UCSD-AML1 (cell line): Measurements from ENCODE around the gene ABHD12.

ENCODE experiments used
- DNase-seq: peaks from one replicate; lab custom pipeline; 2025; ENCODE audit not compliant: unreplicated experiment; lab: John Stamatoyannopoulos, UW

ABHD12 gene

DNA sequence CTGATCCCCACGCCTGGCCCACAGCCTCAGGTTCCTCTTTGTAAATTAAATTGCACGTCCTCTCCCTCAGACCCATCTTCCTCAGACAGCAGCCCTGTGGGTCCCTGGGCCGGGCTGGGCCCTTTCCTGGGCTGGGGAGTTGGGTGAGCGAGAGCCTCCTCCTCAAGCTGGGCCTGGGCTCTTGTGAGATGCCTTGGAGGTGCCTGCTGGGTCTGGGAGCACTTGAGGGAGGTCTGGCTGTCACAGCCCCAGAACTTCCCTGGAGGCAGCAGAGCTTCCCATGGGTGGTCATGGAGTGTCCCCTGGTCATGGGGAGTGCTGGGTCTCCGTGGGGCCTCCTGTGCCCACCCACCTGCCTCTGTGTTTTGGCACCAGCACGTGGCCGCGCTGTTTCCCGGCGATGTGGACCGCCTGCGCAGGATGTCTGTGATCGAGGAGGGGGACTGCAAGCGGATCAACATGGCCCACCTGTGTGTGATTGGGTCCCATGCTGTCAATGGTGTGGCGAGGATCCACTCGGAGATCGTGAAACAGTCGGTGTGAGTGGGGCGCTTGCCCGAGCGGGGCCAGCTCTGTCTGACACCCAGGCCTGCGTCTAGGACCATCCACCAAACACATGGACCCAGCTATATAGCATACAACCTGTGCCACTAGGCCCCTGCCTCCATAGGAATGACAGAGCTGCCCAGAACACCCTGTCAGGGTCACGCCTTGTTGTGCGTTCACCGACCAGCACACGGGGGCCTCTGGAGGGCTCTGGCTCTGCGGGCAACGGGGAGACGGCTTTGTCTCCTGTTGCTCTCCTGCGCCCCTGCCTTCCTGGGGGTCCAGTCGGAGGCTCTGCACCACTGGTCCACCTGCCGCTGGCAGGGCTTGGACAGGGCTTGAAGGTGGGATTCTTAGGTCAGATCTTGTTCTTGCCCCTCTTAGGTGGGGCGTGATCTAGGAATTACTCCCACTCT lies 109.8 kb downstream of the ABHD12 start:
- DNase-seq: no peak

DNA sequence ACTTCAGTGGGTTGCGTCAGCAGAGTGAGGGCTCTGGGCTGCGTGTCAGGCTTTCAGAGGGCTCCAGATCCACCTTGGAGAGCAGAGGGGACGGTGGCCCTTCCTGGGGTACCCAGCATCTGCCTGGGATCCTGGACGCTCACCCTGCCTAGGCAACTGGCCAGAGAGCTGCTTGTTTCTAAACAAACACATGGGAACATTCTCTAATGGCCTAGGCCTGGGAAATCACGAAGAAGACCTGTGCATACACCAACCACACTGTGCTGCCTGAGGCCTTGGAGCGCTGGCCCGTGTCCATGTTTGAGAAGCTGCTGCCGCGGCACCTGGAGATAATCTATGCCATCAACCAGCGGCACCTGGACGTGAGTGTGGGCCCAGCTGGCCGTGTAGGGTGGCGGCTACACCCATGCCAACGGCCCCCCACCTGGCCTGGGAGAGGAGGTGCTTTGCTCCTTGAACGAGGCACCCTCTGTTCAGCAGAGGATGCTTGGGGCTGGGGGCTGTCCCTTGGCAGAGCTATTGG lies 110.5 kb downstream of the ABHD12 start:
- DNase-seq: no peak

DNA sequence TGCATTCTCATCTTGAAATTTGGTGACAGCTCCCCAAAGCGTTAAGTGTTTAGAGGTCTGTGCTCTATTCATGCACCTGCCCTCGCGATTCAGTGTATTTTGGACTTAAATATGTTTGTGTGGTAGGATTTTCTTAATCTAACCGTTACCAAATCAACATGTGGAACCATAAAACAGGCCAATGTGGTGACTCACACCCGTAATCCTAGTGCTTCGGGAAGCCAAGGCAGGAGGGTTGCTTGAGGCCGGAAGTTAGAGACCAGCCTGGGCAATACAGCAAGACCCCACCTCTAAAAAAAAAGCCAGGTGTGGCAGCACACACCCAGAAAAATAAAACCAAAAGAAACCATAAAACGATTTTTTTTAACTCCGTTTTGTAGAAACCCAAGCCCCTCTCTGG lies 111.2 kb downstream of the ABHD12 start:
- DNase-seq: no peak

DNA sequence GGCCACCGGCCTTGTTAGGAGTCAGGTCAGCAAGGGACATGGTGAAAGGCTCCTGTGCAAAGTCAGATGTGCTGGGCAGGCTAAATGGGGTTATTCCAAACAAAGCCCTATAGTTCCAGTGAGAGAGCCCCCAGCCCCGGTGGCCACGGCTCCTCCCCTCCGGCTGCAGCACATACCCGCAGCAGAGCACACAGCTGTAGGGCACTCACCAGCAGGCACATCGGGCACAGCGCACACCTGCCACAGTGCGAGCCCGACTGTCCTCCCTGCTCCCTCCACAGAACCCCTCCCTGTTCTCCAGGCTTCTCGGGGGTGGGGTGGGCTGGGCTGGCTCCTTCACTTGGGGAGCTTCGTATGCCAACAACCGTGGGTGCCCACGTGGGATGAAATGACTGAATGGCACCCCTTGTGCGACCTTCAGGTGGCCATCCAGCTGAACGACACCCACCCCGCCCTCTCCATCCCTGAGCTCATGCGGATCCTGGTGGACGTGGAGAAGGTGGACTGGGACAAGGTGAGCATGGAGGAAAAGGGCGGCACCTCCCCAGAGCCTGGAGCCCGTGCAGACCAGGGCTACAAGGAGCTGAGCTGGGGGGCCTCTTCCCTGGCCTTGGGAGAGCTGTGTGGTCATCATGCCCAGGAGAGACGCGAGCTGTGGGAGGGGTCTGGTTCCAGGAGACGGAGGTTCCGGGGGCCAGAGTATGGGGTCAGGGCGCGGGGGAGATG lies 111.8 kb downstream of the ABHD12 start:
- DNase-seq: no peak

DNA sequence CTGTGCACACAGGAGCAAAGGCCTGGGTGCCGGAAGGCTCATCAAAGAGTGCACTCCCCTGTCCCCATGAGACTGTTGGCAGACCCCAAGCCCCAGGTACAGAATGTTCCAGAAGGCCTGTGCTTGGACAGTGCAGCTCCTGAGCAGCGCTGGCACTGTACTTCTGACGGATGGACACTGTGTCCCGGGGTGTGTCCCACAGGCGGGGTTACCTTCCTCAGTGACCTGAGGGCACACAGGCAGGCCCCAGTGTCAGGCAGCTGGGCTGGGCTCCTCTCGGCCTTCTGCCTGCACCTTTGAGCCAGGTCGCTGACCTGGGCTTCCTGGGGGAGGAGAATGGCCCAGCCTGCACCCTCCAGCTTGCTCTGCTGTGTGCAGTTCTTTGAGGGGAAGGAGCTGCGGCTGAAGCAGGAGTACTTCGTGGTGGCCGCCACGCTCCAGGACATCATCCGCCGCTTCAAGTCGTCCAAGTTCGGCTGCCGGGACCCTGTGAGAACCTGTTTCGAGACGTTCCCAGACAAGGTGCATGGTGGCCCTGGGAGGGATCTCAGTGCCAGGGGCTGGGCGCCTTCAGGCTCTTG lies 112.6 kb downstream of the ABHD12 start:
- DNase-seq: no peak

DNA sequence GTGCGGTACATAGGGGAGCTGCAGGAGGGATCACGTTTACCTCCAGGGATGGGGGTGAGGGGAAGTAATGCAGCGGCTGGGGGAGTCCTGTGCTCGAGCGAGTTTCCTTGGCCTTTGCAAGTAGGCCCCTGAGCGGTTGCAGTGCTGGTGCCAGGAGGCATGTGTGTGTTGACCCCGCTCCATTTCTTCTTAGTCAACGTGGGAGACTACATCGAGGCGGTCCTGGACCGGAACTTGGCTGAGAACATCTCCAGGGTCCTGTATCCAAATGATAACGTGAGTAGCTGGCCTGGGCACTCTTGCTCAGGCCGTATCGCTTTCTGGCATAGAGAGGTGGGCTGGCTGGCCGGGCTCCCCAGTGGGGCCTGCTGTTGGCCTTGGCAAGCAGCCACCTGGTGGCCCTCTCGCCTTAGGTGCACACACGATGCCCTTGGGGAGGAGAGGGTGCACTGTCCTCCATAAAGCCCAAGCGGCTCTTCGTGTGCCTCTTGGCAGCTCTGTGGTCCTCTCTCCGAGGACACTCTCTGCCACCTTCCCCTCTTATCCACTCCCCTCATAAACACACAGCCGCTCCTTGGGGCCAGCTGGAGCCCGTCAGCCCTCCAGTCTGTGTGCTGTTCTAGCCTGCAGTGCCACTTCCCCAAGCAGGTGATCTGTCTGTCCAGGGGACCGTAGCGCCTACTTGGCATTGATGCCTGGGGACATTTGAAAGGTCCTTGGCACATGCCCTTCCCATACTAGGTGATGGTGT lies 113.4 kb downstream of the ABHD12 start:
- DNase-seq: no peak

DNA sequence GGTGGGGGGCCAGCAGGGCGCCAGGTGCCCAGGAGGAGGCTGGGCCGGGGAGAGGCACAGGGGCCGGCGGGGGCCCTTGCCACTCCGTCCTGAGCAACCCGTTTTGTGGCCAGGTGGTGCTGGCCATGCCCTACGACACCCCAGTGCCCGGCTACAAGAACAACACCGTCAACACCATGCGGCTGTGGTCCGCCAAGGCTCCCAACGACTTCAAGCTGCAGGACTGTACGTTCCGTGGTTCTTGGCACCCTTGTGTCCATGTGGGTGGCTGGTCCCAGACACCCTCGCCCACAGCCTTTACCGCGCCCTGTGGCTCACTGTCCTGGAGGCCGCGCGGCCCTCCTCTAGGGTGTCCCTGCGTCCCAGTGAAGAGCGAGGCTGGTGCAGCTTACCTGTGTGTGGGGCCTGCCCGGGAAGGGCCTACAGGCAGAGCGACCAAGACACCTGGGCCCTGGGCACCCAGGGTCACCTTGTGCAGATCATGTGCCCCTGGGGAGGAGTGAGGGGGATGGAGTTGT lies 114.0 kb downstream of the ABHD12 start:
- DNase-seq: no peak

DNA sequence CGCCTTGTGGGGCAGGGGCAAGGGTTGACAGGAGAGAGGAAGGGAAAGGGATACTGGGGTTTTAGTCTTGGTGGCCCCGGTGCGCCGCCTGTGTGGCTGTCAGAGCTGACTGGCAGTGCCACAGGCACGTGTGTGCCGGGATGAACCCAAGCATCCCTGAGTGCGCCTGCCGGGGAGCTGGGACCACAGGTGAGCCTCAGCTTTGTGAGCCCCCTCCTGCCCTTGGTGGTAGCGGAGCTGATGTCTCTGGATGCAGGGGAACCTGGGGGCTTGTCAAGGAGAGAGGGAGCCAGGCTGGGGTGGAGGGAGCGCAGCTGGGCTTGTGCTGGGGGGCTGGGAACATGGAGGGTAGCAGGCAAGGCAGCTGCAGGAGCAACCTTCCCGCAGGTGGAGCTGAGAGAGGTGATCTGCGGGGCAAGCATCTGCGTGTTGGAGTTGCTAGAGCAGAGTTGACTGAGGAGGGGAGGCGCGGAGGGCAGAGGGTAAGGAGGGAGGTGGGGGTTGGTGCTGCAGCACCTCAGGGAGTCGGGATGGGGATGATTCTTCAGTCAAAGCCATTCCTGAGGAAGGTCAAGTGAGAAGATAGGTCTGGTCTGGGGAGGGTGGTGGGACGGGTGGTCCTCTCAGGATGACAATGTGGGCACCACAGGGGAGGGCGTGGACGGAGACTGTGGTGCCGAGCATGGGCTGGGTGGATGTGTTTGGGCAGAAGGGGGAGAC lies 114.7 kb downstream of the ABHD12 start:
- no peak for DNase-seq

DNA sequence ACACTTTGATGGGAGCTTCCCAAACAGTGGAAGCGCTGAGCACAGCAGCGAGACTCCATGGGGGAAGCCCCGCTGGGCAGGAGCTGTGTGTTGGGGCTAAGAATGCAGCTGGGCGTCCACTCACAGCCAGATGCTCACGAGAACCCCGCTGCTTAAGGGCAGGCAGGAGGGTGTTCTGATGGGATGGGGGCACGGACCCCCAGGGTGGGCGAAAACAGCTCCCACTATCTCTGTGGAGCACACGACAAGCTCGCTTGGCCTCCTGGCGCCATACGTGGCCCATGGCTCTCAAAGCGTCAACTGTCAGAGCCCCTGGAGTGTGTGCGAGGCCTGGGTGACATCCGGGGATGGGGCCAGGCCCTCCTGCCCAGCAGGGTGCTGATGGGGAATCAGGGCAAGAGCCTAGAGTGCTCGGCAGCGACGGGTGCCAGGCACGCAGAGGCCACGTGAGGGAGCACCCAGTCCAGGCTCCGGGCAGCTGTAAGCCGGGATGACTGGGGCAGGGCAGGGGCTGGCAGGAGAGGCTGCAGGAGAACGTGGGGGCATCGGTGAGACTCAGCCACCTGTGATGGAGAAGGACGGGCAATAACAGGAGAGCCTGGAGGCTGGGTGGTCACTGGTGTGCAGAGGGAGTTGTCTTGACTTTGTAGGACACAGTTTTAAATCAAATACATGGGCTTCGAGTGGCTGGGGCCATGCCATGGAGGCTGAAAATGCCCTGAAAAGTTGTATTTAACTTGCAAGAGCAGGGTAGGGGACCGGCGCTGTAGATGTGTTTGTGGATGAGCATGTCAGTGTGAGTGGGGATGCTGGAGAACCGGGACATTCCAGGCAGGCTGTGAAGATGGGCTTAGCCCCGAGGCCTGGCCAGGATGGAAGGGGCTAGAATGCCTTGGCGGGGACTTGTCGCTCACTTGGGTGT lies 115.5 kb downstream of the ABHD12 start:
- DNase-seq: no peak

DNA sequence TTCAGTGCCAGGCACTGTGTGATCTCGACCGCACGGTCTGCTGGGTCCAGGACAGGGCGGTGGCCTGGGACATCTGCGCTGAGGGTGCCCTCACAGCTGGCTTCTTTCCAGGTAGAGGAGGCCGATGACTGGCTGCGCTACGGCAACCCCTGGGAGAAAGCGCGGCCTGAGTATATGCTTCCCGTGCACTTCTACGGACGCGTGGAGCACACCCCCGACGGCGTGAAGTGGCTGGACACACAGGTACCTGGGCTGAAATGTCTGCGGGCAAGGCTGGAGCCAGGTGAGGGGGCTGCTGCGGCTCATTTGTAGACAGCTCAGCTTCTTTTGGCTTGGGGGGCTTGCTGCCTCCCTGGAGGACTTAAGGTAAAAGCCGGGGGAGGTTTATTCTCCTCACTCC lies 116.2 kb downstream of the ABHD12 start:
- no peak for DNase-seq

DNA sequence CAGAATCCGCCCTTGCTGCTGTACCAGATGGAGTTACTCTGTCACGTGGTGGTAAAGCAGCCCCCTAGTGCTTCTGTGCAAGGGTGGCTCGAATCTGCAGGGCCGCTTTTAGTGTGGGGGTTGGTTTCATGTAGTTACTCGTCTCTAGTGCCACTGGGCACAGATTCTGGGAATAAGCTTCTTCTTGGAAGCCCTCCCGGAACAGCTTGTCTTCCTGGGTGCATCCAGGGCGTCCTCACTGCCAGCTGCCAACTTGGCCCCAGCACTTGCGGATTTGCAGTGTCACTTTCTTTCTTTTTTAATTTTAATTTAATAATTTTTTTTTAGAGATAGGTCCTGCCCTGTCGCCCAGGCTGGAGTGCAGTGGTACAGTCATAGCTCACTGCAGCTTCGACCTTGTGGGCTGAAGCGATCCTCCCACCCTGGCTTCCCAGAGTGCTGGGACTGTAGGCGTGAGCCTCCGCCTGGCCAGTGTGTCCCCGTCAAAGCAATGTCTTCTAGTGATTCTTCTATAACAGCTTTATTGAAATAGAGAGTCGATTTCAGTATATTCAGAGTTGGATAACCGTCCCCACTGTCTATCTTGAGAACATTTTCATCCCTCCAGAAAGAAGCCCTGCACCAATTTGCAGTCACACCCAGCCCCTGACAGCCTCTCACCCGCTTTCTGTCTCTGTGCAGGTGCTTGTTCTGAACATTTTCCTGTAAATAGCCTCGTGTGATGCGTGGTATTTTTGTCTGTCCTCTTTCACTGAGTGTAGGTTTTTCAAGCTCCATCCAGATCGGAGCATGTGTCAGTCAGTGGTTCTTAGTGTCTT lies 116.9 kb downstream of the ABHD12 start:
- no peak for DNase-seq

DNA sequence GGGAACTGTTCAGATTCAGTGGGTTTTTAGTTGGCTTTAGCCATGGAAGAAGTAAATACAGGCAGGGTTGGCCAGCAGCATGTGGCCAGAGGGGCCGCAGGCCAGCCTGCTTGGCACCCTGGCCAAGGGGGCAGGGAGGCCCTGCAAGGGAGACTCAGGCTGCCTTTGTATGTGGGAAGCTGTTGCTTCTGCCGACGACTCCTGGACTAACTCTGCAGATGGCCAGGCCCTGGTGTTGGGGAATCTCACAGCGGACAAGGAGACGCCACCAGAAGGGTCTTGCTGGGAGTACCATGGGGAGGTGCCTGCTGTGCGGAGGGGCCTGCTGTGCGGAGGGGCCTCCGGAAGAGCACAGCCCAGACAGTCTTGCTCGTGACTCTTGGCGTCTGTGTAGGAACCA lies 117.6 kb downstream of the ABHD12 start:
- no peak for DNase-seq

DNA sequence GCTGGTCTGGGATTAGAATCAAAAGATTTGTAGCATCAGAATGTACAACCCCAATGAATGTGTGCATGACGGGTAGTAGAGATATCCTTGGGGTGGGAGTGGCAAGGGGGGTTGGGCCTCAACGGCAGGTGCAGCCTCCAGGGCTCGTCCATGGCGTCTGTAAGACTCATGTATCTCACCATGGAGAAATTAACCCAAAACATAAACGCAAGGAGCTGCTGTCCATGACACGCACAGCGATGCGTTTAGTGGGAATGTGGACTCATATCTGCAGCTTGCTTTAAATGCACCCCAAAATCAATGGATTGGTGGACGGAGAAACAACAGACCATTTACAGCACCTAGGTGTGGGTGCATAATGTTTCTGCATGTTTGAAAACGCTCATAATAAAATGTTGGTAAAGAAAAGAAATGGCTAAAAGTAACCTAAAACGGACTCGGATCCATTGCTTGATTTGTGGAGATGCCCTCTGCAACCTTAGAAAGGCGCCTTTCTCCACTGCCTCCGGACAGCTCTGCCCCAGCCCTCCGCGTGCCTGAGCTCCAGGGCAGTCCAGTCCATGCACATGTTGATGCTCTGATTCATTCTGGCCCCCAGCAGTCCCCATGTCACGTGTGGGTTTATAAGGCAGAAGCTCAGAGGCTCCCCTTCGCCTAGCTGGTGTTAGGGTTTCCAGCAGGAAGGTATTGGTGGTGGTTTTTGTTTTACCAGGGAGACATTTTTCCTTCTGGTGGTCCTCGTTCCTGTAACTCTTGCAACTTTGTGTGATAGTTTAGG lies 118.2 kb downstream of the ABHD12 start:
- DNase-seq: no peak

DNA sequence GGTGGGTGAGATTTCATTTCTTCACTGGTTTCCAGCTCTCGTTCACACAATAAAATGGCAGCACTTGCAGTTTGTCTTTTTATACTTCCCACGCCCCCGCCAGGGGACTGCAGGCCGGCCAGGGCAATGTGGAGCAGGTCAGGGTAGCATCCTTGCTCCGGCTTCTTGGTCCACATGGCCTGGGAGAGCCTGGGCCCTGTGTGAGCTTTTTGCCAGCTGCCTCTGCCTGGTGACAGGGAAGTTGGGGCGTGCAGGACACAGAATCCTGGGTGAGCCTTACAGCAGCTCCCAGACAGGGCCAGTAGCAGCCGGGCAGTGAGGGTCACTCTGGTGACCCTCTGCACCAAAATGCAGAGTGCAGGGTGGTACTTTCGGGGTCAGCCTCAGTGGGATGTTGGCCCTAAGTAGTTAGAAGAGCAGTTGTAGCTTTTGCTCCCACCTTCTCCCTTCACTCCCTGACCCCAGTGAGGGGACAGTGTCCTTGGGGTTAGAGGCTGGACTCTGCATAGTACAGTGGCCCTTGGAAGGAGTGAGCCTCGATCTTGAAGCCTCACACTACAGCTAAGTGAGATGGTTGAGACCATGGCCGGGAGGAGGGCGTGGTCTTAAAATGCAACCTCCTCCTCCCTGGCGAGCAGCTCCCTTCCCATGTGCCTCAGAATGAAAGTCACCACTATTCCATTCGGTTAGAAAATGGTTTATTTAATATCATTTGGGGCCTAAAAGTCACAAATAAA lies 119.0 kb downstream of the ABHD12 start:
- DNase-seq: no peak

DNA sequence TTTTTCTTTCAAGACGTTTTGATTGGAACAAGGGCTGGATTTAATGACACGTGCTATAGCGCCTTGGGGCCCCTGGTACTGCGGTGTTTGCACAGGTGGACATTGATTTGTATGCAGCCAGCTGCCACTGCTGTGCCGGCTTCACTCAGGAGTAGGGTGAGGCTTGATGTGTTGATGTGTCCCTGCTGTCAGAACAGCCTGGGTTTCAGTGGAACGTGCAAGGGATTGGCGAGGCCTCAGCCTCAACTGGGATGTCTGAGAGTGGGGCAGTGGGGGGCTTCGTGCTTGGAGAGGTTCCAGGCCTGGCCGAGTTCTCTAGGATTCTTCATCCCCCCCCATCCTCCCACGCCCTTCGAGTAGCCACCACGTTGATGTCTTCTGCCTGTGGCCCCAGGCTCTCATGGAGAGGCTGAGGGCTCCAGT lies 119.8 kb downstream of the ABHD12 start:
- DNase-seq: no peak

DNA sequence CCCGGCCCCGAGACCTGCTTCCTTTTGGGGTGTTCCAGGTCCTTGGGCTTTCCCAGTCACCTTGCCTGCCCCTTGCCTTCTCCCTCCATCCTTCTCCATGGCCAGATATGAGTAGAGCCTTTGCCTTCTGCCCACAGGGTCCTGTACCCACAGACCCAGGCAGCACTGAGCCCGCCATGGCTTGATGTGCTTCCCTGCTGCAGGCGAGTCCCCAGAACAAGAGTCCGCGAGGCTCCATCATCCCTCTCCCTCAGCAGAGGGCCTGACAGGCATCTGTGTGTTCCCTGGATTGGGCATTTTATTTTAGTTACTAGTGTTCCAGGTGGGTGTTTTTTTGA lies 120.8 kb downstream of the ABHD12 start:
- DNase-seq: no peak
